Retinal pigment epithelial cell (primary cell): Measurements from ENCODE around the gene ALK.

Experiments
- DNase-seq: peaks from one replicate; pipeline ENCODE4 v3.0.0-alpha.2; 2010; ENCODE audit warnings: low read depth
- H3K4me3 ChIP-seq: 2 replicates; pipeline ENCODE4 v1.5.1; 2011; ENCODE audit warnings: mild to moderate bottlenecking, low read length, control low read depth, moderate library complexity
- TF ChIP-seq, protein P1 (sequence below): conservative IDR thresholded peaks from 2 replicates; pipeline ENCODE4 v1.5.1; 2011; ENCODE audit warnings: low read depth, low read length, control low read depth, inconsistent platforms

The ALK gene

GRCh38 chr2:29731948-29732347 is 189.4 kb downstream of the ALK start:
- TF ChIP-seq, protein P1, sequence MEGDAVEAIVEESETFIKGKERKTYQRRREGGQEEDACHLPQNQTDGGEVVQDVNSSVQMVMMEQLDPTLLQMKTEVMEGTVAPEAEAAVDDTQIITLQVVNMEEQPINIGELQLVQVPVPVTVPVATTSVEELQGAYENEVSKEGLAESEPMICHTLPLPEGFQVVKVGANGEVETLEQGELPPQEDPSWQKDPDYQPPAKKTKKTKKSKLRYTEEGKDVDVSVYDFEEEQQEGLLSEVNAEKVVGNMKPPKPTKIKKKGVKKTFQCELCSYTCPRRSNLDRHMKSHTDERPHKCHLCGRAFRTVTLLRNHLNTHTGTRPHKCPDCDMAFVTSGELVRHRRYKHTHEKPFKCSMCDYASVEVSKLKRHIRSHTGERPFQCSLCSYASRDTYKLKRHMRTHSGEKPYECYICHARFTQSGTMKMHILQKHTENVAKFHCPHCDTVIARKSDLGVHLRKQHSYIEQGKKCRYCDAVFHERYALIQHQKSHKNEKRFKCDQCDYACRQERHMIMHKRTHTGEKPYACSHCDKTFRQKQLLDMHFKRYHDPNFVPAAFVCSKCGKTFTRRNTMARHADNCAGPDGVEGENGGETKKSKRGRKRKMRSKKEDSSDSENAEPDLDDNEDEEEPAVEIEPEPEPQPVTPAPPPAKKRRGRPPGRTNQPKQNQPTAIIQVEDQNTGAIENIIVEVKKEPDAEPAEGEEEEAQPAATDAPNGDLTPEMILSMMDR = no peak
- H3K4me3 ChIP-seq = no peak overlapping the region
- DNase-seq = no peak

DNA sequence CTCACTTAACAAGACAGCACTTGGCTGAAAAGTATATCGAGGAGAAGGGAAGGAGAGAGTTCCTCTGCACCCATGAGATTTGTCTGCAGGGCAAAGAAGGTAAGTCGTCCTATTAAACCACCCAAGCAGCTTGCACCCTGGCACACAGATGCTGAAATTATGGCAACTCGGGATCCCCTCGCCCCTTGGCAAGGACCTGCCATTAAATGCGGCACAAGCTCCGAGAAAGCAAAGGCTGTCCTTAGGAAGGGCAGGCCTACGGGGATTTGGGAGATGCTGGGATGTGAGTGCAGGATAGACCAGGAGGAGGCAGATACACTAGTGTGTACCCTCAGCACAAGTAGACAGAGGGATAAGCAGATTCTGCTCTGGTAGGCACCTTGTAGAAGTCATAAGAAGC is 191.5 kb downstream of the ALK start:
- H3K4me3 ChIP-seq = no peak overlapping the region
- TF ChIP-seq, protein P1 = no peak
- no peak for DNase-seq

DNA sequence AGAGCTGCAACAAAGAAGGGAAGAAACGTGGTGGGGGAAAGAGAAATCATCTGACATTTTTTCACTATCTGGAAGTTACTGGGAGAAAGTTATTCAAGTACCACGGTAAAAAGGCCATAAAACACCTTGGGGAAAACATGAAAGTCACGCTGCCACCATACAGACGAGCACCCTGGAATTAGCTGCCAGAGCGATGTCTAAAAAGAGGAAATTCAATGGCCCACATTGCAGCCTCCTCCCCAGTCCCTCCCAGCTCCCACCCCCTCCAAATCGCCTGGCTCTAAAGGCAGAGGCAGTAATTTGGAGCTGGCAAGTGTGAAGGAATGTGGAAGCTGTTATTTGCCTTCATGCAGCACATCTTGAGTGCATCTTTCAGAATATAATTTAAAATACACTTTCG is 192.0 kb downstream of the ALK start:
- no peak for DNase-seq
- TF ChIP-seq, protein P1 = no peak
- no peak overlapping the region for H3K4me3 ChIP-seq

GRCh38 chr2:29726976-29727375 is 194.4 kb downstream of the ALK start:
- DNase-seq = no peak
- no peak overlapping the region for H3K4me3 ChIP-seq
- TF ChIP-seq, protein P1 = no peak

- TF ChIP-seq, protein P1 = no peak
Measured at GRCh38 chr2:29725610-29726009, 195.8 kb downstream of the ALK start.

GRCh38 chr2:29724282-29724681 is 197.1 kb downstream of the ALK start:
- no peak for DNase-seq
- H3K4me3 ChIP-seq = no peak overlapping the region
- TF ChIP-seq, protein P1 = no peak

More at GRCh38 chr2:29725610-29726009, 195.8 kb downstream of the ALK start:
- no peak for DNase-seq
- no peak overlapping the region for H3K4me3 ChIP-seq

DNA sequence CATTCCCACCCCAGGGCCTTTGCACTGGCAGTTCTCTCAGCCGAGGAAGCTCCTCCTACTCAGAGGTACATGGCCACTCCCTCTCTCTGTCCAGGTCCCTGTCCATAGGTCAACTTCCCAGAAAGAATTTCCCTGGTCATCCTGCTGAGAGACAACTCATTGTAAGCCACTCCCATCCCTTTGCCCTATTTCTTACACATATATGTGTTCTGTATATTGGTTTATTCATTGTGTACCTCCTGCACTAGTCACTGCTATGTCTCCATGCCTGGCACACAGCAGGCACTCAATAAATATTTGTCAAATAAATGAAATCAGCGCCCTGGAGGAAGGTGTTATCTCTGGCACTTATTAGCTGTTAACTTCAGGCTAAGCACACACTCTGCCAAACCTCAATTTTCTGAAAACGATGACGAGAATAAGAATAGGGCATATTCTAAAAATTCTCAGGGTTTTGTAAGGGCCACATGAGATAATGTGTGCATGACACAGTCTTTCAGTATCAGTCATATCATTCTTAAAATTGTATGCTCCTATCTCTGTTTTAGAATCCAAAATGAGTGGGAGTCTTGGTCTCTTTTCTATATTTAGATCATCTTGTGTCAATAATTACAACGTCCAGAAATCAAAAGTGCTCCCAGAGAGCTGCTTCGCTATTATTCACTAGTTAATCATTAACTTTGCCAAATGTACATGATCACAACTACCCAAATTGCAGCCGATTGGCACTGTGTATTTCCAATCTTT is 198.0 kb downstream of the ALK start:
- H3K4me3 ChIP-seq = no peak overlapping the region
- TF ChIP-seq, protein P1 = no peak
- no peak for DNase-seq
